Activated T-cell treated with anti-CD3 and anti-CD28 coated beads for 4 hours (primary cell): ENCODE results near the gene BUD23.
"Not testable (repeated sequence)": the region's sequence is repeated elsewhere in the genome, so short reads cannot be mapped to it uniquely, and the experiment has no call there.

Source experiments
- DNase-seq: peaks from one replicate; pipeline ENCODE4 v3.0.0-alpha.2; 2020

Gene BUD23

GRCh38 chr7:73668103-73668885 lies 15.1 kb upstream of the BUD23 start:
- DNase-seq, result no peak

- no peak for DNase-seq
Observed at GRCh38 chr7:73668886-73669230, 14.5 kb upstream of the BUD23 start.

- DNase-seq, result no peak
Observed at GRCh38 chr7:73669288-73669701, 14.1 kb upstream of the BUD23 start.

GRCh38 chr7:73669858-73670385 lies 13.5 kb upstream of the BUD23 start:
- DNase-seq, result no peak

- DNase-seq, result no peak
Observed at GRCh38 chr7:73671322-73671661, 12.1 kb upstream of the BUD23 start.

- DNase-seq, result no peak
Observed at GRCh38 chr7:73671857-73672445, 11.4 kb upstream of the BUD23 start.

GRCh38 chr7:73674468-73675124 lies 8.8 kb upstream of the BUD23 start:
- DNase-seq, result no peak

GRCh38 chr7:73676062-73676461 lies 7.3 kb upstream of the BUD23 start:
- not testable (repeated sequence) for DNase-seq

GRCh38 chr7:73678862-73679261 lies 4.5 kb upstream of the BUD23 start:
- DNase-seq, result no peak

- no peak for DNase-seq
Observed at GRCh38 chr7:73679709-73680108, 3.7 kb upstream of the BUD23 start.

GRCh38 chr7:73680501-73680900 lies 2.9 kb upstream of the BUD23 start:
- no peak for DNase-seq

- no peak for DNase-seq
Observed at GRCh38 chr7:73681031-73681430, 2.4 kb upstream of the BUD23 start.

GRCh38 chr7:73682745-73683055 lies 697 bp upstream of the BUD23 start:
- DNase-seq, result no peak

GRCh38 chr7:73683788-73684693 lies 644 bp downstream of the BUD23 start:
- no peak for DNase-seq

- no peak for DNase-seq
Observed at GRCh38 chr7:73685311-73685710, 1.9 kb downstream of the BUD23 start.

GRCh38 chr7:73688288-73688687 lies 4.9 kb downstream of the BUD23 start:
- no peak for DNase-seq

- DNase-seq, result no peak
Observed at GRCh38 chr7:73690646-73691045, 7.2 kb downstream of the BUD23 start.

GRCh38 chr7:73696372-73696771 lies 13.0 kb downstream of the BUD23 start:
- DNase-seq, result no peak

GRCh38 chr7:73698410-73698809 lies 15.0 kb downstream of the BUD23 start:
- DNase-seq, result no peak

- no peak for DNase-seq
Observed at GRCh38 chr7:73699370-73700068, 16.1 kb downstream of the BUD23 start.

- no peak for DNase-seq
Observed at GRCh38 chr7:73700069-73700423, 16.6 kb downstream of the BUD23 start.

- DNase-seq, result no peak
Observed at GRCh38 chr7:73700581-73701134, 17.3 kb downstream of the BUD23 start.
